Measurements from ENCODE around the gene ECHDC3. TPM values are rescaled to one million over a fixed set of nuclear protein-coding genes. Genes with fewer than 3 reads are reported as not detected.

Gene ECHDC3
- polyA plus RNA-seq, 2 of the 4 experiments (the other 2 are of a cell fraction) = 6.0 to 6.1 TPM

- Histone ChIP-seq H3K4me1 (0 out of 3 replicates have a peak, but pooled peaks cover 4% of the 10 kb centered on the region), H3K27ac (no peak overlapping the region; a peak in 1 of 6 replicates), H3K4me3 (peak overlapping the region; percentile 51), H3K4me2 (peak overlapping the region; percentile 74; the same call in 2 of the 3 replicates), H3K9me3 (no peaks in the 10 kb centered on the region)
- CTCF ChIA-PET = interaction anchor here (0.8 to 1.2 kb wide), 2 partner anchors 15 to 16 kb away, joined by 4 to 7 read pairs; no protein-coding TSS in a partner anchor
- no peak for DNase-seq (ENCODE audit: low read depth in 1 of 2, low spot score in 1 of 2)
- 81% methylated on average over 16 of the region's 16 CpGs for WGBS (ENCODE audit: missing lambda C conversion rate)
- no peak for ATAC-seq
- no peak for FAIRE-seq
- TF ChIP-seq RCOR1 (IDR thresholded peaks at IDR 0.05; ENCODE audit: low read depth, low read length) (no peak), TP53 (CRISPR knock-in tag; IDR thresholded peaks at IDR 0.05) (no peak), SREBF2 (IDR thresholded peaks at IDR 0.05) (no peak), ZSCAN20 (CRISPR knock-in tag; IDR thresholded peaks at IDR 0.05) (no peak), NPAS2 (CRISPR knock-in tag; IDR thresholded peaks at IDR 0.05; ENCODE audit: borderline replicate concordance) (no peak), POLR2AphosphoS2 (conservative IDR thresholded peaks at IDR 0.05; ENCODE audit: low read length) (no peak), USF2 (IDR thresholded peaks at IDR 0.05) (no peak), ESRRA (IDR thresholded peaks at IDR 0.05; ENCODE audit: borderline replicate concordance, low read length) (no peak), HOXB5 (CRISPR knock-in tag; IDR thresholded peaks at IDR 0.05) (no peak), CHD4 (IDR thresholded peaks at IDR 0.05; ENCODE audit: borderline replicate concordance) (no peak), RAD21 (conservative IDR thresholded peaks at IDR 0.05 in 1 of 2, IDR thresholded peaks at IDR 0.05 in 1 of 2) (no peak), E2F6 (IDR thresholded peaks at IDR 0.05; ENCODE audit: borderline replicate concordance, low read depth) (no peak), FOSB (CRISPR knock-in tag; IDR thresholded peaks at IDR 0.05) (no peak)
- POLR2A ChIA-PET = no interaction called here
Measured at GRCh38 chr10:11741608-11742007, 574 bp upstream of the ECHDC3 start.

GRCh38 chr10:11742779-11743298 lies 657 bp downstream of the ECHDC3 start:
- ChIA-PET CTCF (interaction anchor here (1.0 to 3.3 kb wide), 2 partner anchors 15 to 17 kb away, joined by 3 to 18 read pairs; no protein-coding TSS in a partner anchor), POLR2A (no interaction called here)
- FAIRE-seq = no peak
- Histone ChIP-seq H3K9me3 (no peaks in the 10 kb centered on the region), H3K4me3 (peak overlapping the region; percentile 51), H3K4me1 (0 out of 3 replicates have a peak, but pooled peaks cover under 1% of the 10 kb centered on the region), H3K27ac (peak overlapping the region; percentile 53 to 86), H3K4me2 (peak overlapping the region; percentile 64)
- 87% methylated on average over 11 of the region's 31 CpGs for WGBS (ENCODE audit: missing lambda C conversion rate)
- no peak for DNase-seq (ENCODE audit: low read depth in 1 of 2, low spot score in 1 of 2)
- ATAC-seq = peak in 1 of 2 experiments; percentile 44; a peak in 3 of 6 replicates
- TF ChIP-seq, protein P1, sequence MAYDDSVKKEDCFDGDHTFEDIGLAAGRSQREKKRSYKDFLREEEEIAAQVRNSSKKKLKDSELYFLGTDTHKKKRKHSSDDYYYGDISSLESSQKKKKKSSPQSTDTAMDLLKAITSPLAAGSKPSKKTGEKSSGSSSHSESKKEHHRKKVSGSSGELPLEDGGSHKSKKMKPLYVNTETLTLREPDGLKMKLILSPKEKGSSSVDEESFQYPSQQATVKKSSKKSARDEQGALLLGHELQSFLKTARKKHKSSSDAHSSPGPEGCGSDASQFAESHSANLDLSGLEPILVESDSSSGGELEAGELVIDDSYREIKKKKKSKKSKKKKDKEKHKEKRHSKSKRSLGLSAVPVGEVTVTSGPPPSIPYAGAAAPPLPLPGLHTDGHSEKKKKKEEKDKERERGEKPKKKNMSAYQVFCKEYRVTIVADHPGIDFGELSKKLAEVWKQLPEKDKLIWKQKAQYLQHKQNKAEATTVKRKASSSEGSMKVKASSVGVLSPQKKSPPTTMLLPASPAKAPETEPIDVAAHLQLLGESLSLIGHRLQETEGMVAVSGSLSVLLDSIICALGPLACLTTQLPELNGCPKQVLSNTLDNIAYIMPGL (CRISPR knock-in tag; IDR thresholded peaks at IDR 0.05; ENCODE audit: borderline replicate concordance) = no peak
- TF ChIP-seq SMC3 (IDR thresholded peaks at IDR 0.05) (no peak), EHF (CRISPR knock-in tag; IDR thresholded peaks at IDR 0.05) (no peak), RARB (CRISPR knock-in tag; IDR thresholded peaks at IDR 0.05) (no peak), MYC (IDR thresholded peaks at IDR 0.05; ENCODE audit: borderline replicate concordance, low read length) (no peak), HEYL (CRISPR knock-in tag; IDR thresholded peaks at IDR 0.05) (no peak), ELK1 (IDR thresholded peaks at IDR 0.05; ENCODE audit: low read depth, low read length) (no peak), CHD2 (IDR thresholded peaks at IDR 0.05; ENCODE audit: low read length, partially characterized antibody) (no peak), USF2 (IDR thresholded peaks at IDR 0.05) (no peak), CBX2 (IDR thresholded peaks at IDR 0.05; ENCODE audit: borderline replicate concordance, low read depth) (no peak), MAZ (IDR thresholded peaks at IDR 0.05; ENCODE audit: borderline replicate concordance, low read depth, low read length) (no peak), REST (IDR thresholded peaks at IDR 0.05) (no peak), NR3C1 (IDR thresholded peaks at IDR 0.05) (no peak)
- TF ChIP-seq, protein P2, sequence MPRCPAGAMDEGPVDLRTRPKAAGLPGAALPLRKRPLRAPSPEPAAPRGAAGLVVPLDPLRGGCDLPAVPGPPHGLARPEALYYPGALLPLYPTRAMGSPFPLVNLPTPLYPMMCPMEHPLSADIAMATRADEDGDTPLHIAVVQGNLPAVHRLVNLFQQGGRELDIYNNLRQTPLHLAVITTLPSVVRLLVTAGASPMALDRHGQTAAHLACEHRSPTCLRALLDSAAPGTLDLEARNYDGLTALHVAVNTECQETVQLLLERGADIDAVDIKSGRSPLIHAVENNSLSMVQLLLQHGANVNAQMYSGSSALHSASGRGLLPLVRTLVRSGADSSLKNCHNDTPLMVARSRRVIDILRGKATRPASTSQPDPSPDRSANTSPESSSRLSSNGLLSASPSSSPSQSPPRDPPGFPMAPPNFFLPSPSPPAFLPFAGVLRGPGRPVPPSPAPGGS (IDR thresholded peaks at IDR 0.05) = no peak
